Ishikawa (cell line): ENCODE results near the gene CIITA.
A peak's percentile ranks its signal among the peaks of the same experiment; 100 is the strongest.

Experiments used
- CEBPB ChIP-seq: IDR thresholded peaks from 2 replicates; pipeline ENCODE4 v1.6.1; 2012
- CREB1 ChIP-seq: IDR thresholded peaks from 2 replicates; pipeline ENCODE4 v1.6.1; 2012; ENCODE audit warnings: low read depth
- EP300 ChIP-seq: IDR thresholded peaks from 2 replicates; pipeline ENCODE4 v1.6.1; 2012; ENCODE audit warnings: borderline replicate concordance
- FOXM1 ChIP-seq: IDR thresholded peaks from 2 replicates; pipeline ENCODE4 v1.6.1; 2012; ENCODE audit warnings: low read depth, borderline replicate concordance
- RAD21 ChIP-seq: IDR thresholded peaks from 2 replicates; pipeline ENCODE4 v1.6.1; 2012; ENCODE audit warnings: low read depth
- TAF1 ChIP-seq: IDR thresholded peaks from 2 replicates; pipeline ENCODE4 v1.6.1; 2012; ENCODE audit warnings: low read depth, mild to moderate bottlenecking
- TCF12 ChIP-seq: IDR thresholded peaks from 2 replicates; pipeline ENCODE4 v1.6.1; 2012; ENCODE audit warnings: low read depth
- TEAD4 ChIP-seq: IDR thresholded peaks from 2 replicates; pipeline ENCODE4 v1.6.1; 2012
- ZBTB7A ChIP-seq: IDR thresholded peaks from 2 replicates; pipeline ENCODE4 v1.6.1; 2012; ENCODE audit warnings: low read depth
- TF ChIP-seq, protein P1 (sequence below): IDR thresholded peaks from 2 replicates; pipeline ENCODE4 v1.6.1; 2012; ENCODE audit warnings: low read depth, mild to moderate bottlenecking
- TF ChIP-seq, protein P2 (sequence below): IDR thresholded peaks from 2 replicates; pipeline ENCODE4 v1.6.1; 2012
- TF ChIP-seq, protein P3 (sequence below): IDR thresholded peaks from 2 replicates; pipeline ENCODE4 v1.6.1; 2012

DNA sequence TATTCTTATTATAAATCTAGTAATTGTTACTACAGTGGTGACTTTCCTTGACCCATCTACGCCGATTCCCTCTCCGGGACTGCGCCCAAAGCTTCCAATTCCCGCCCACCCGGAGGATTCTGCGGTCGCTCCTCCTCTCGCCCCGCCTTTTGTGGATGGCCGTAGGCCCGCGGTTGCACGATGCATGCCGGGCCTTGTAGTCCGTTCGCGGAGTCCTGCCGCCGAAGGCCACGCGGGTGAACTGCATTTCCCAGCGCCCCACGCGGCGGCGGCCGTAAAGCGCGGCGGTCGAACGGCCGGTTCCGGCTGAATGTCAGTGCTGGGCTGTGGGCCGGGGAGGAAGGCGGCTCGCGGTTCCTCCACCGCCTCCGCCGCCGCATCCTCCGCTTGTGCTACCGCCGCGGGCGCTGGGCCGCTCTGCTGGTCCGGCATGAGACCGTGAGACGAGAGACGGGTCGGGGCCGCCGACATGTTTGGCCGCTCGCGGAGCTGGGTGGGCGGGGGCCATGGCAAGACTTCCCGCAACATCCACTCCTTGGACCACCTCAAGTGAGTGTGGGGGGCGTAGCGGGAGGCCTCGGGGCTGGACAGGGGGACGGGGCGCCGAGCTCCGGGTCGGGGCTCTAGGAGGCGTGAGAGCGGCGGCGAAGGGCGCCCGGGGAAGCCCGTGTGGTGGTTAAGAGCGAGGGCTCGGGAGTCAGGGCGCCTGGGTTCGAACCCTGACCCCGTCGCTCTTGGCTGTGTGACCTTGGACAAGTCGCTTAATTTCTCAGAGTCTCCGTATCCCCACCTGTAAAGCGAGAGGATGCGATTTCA is 67.5 kb downstream of the CIITA start, which contains the start of gene CLEC16A:
- TF ChIP-seq, protein P1, sequence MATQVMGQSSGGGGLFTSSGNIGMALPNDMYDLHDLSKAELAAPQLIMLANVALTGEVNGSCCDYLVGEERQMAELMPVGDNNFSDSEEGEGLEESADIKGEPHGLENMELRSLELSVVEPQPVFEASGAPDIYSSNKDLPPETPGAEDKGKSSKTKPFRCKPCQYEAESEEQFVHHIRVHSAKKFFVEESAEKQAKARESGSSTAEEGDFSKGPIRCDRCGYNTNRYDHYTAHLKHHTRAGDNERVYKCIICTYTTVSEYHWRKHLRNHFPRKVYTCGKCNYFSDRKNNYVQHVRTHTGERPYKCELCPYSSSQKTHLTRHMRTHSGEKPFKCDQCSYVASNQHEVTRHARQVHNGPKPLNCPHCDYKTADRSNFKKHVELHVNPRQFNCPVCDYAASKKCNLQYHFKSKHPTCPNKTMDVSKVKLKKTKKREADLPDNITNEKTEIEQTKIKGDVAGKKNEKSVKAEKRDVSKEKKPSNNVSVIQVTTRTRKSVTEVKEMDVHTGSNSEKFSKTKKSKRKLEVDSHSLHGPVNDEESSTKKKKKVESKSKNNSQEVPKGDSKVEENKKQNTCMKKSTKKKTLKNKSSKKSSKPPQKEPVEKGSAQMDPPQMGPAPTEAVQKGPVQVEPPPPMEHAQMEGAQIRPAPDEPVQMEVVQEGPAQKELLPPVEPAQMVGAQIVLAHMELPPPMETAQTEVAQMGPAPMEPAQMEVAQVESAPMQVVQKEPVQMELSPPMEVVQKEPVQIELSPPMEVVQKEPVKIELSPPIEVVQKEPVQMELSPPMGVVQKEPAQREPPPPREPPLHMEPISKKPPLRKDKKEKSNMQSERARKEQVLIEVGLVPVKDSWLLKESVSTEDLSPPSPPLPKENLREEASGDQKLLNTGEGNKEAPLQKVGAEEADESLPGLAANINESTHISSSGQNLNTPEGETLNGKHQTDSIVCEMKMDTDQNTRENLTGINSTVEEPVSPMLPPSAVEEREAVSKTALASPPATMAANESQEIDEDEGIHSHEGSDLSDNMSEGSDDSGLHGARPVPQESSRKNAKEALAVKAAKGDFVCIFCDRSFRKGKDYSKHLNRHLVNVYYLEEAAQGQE = no peak
- TF ChIP-seq TCF12 = peak; percentile 60
- no peak for TF ChIP-seq CEBPB
- no peak for TF ChIP-seq RAD21
- TF ChIP-seq TEAD4 = peak; percentile 46; the same call in 1 of the 2 replicates
- TF ChIP-seq, protein P2, sequence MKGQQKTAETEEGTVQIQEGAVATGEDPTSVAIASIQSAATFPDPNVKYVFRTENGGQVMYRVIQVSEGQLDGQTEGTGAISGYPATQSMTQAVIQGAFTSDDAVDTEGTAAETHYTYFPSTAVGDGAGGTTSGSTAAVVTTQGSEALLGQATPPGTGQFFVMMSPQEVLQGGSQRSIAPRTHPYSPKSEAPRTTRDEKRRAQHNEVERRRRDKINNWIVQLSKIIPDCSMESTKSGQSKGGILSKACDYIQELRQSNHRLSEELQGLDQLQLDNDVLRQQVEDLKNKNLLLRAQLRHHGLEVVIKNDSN = no peak
- TF ChIP-seq EP300 = peak; percentile 35; the same call in 1 of the 2 replicates
- TF ChIP-seq, protein P3, sequence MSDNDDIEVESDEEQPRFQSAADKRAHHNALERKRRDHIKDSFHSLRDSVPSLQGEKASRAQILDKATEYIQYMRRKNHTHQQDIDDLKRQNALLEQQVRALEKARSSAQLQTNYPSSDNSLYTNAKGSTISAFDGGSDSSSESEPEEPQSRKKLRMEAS = peak; percentile 41; the same call in 1 of the 2 replicates
- TF ChIP-seq TAF1 = peak; percentile 93
- TF ChIP-seq ZBTB7A = no peak
- peak; percentile 56; the same call in 1 of the 2 replicates for TF ChIP-seq CREB1
- no peak for TF ChIP-seq FOXM1
